H1 (cell line): Measurements from ENCODE around the gene PLEKHA1. TPM values are rescaled to one million over a fixed set of nuclear protein-coding genes. Genes with fewer than 3 reads are reported as not detected.
A peak's percentile ranks its signal among the peaks of the same experiment; 100 is the strongest.

Source experiments
- CTCF ChIA-PET: fragments of 300-600 bp; sonication (Branson Sonifier 250); formaldehyde crosslinking; loops from one replicate; lab custom pipeline; 2021; ENCODE audit not compliant: partially characterized antibody; lab: Charles Lee
- POLR2A ChIA-PET: fragments of 300-600 bp; sonication (Branson Sonifier 250); formaldehyde crosslinking; loops from one replicate; lab custom pipeline; 2021; ENCODE audit warnings: inconsistent platforms; ENCODE audit not compliant: partially characterized antibody; lab: Charles Lee
- DNase-seq, 2 experiments: peaks; one replicate each; pipeline versions ENCODE4 v3.0.0 to v3.0.0-alpha.2; 2010 to 2022; ENCODE audit warnings: low spot score in 2 of 2, low read depth in 1 of 2, mixed read lengths in 1 of 2
- FAIRE-seq: peaks from 2 replicates; lab custom pipeline; 2011; peaks lifted over from hg19 to GRCh38; lab: Jason Lieb, UNC
- H2AFZ ChIP-seq: 2 replicates; pipeline ENCODE4 v1.8.1; 2012; ENCODE audit warnings: low read length, inconsistent platforms
- H2AK5ac ChIP-seq: 2 replicates; pipeline ENCODE4 v1.6.1; 2013; ENCODE audit warnings: low read depth, low read length
- H2BK120ac ChIP-seq: replicated peaks from 2 replicates; pipeline ENCODE3; 2013; ENCODE audit warnings: low read depth, low read length, inconsistent platforms
- H2BK12ac ChIP-seq: 2 replicates; pipeline ENCODE4 v1.6.1; 2013; ENCODE audit warnings: low read depth, low read length
- H2BK15ac ChIP-seq: 2 replicates; pipeline ENCODE4 v1.6.1; 2013; ENCODE audit warnings: low read length
- H2BK20ac ChIP-seq: 2 replicates; pipeline ENCODE4 v1.6.1; 2013; ENCODE audit warnings: low read length
- H2BK5ac ChIP-seq: 2 replicates; pipeline ENCODE4 v1.6.1; 2013; ENCODE audit warnings: low read depth, low read length
- H3K14ac ChIP-seq: 2 replicates; pipeline ENCODE4 v1.6.1; 2013; ENCODE audit warnings: inconsistent platforms; ENCODE audit not compliant: insufficient read length
- H3K18ac ChIP-seq: 2 replicates; pipeline ENCODE4 v1.6.1; 2013; ENCODE audit warnings: low read length; ENCODE audit errors: extremely low read depth
- H3K23ac ChIP-seq: 2 replicates; pipeline ENCODE4 v1.6.1; 2013; ENCODE audit warnings: inconsistent platforms; ENCODE audit not compliant: insufficient read length
- H3K23me2 ChIP-seq: 2 replicates; pipeline ENCODE4 v1.6.1; 2013; ENCODE audit warnings: low read depth, low read length
- H3K27ac ChIP-seq: 2 replicates; pipeline ENCODE4 v1.6.1; 2011; ENCODE audit warnings: low read depth, low read length, inconsistent platforms
- H3K27me3 ChIP-seq, 4 experiments: replicated peaks in 1 of 4; 1 replicate in 1 of 4; 2 replicates in 3 of 4; pipeline versions ENCODE4 v1.6.1 to v1.8.1; 2011 to 2013; ENCODE audit warnings: low read length in 3 of 4, mild to moderate bottlenecking in 3 of 4, inconsistent platforms in 2 of 4, mixed read lengths in 2 of 4, moderate library complexity in 1 of 4; ENCODE audit not compliant: control insufficient read depth in 3 of 4, insufficient read depth in 3 of 4; ENCODE audit errors: extremely low read depth in 1 of 4
- H3K36me3 ChIP-seq, 4 experiments: 2 replicates each; pipeline versions ENCODE4 v1.6.1 to v1.8.1; 2011 to 2013; ENCODE audit warnings: mild to moderate bottlenecking in 4 of 4, low read length in 3 of 4, moderate library complexity in 2 of 4, control low read depth in 1 of 4, inconsistent platforms in 1 of 4; ENCODE audit not compliant: insufficient read depth in 4 of 4, control insufficient read depth in 2 of 4
- H3K4ac ChIP-seq: replicated peaks from 2 replicates; pipeline ENCODE3; 2013; ENCODE audit warnings: low read length, low read depth, mixed read lengths, inconsistent platforms; ENCODE audit not compliant: insufficient read length
- H3K4me1 ChIP-seq, 4 experiments: replicated peaks in 1 of 4; 1 replicate in 1 of 4; 2 replicates in 3 of 4; pipeline versions ENCODE4 v1.6.1 to v1.8.1; 2011 to 2013; ENCODE audit warnings: low read length in 3 of 4, inconsistent platforms in 2 of 4, mixed read lengths in 1 of 4; ENCODE audit not compliant: insufficient read depth in 4 of 4, control insufficient read depth in 3 of 4
- H3K4me2 ChIP-seq, 2 experiments: 2 replicates each; pipeline versions ENCODE4 v1.6.1 to v1.8.1; 2011 to 2013; ENCODE audit warnings: low read depth in 2 of 2, low read length in 2 of 2, control low read depth in 1 of 2, inconsistent platforms in 1 of 2, mild to moderate bottlenecking in 1 of 2; ENCODE audit not compliant: insufficient read depth in 1 of 2
- H3K4me3 ChIP-seq, 4 experiments: fragments of 200-600, 300-600 bp in 1 of 4; sonication (generic), shearing (Covaris generic), sonication (Bioruptor Twin) in 1 of 4; 2 replicates each; pipeline versions ENCODE4 v1.5.1 to v1.8.1; 2011 to 2016; ENCODE audit warnings: low read length in 4 of 4, low read depth in 3 of 4, control low read depth in 2 of 4, inconsistent platforms in 2 of 4, mild to moderate bottlenecking in 2 of 4, mixed read lengths in 1 of 4, moderate library complexity in 1 of 4; ENCODE audit not compliant: insufficient read depth in 2 of 4; ENCODE audit errors: extremely low read depth in 1 of 4
- H3K56ac ChIP-seq: replicated peaks from 2 replicates; pipeline ENCODE3; 2013; ENCODE audit warnings: low read depth, mild to moderate bottlenecking, mixed read lengths, low read length, inconsistent platforms; ENCODE audit not compliant: insufficient read length
- H3K79me1 ChIP-seq: 2 replicates; pipeline ENCODE4 v1.6.1; 2013; ENCODE audit warnings: low read depth, low read length, control low read depth
- H3K79me2 ChIP-seq, 2 experiments: 2 replicates each; pipeline versions ENCODE4 v1.6.1 to v1.8.1; 2012 to 2013; ENCODE audit warnings: low read length in 2 of 2, mild to moderate bottlenecking in 2 of 2, inconsistent platforms in 1 of 2; ENCODE audit not compliant: insufficient read depth in 2 of 2, control insufficient read depth in 1 of 2
- H3K9ac ChIP-seq, 4 experiments: replicated peaks in 1 of 4; 1 replicate in 1 of 4; 2 replicates in 3 of 4; pipeline versions ENCODE4 v1.6.1 to v1.8.1; 2011 to 2013; ENCODE audit warnings: low read depth in 3 of 4, low read length in 3 of 4, control low read depth in 2 of 4, mild to moderate bottlenecking in 2 of 4, moderate library complexity in 2 of 4, inconsistent platforms in 1 of 4; ENCODE audit errors: extremely low read depth in 1 of 4
- H3K9me3 ChIP-seq, 2 experiments: 2 replicates each; pipeline versions ENCODE4 v1.6.1 to v1.8.1; 2012 to 2013; ENCODE audit warnings: mild to moderate bottlenecking in 2 of 2, moderate library complexity in 2 of 2, control low read depth in 1 of 2, inconsistent platforms in 1 of 2, low read depth in 1 of 2, low read length in 1 of 2, mixed read lengths in 1 of 2; ENCODE audit not compliant: insufficient read depth in 2 of 2
- H4K20me1 ChIP-seq, 2 experiments: replicated peaks in 1 of 2; 2 replicates each; pipeline versions ENCODE3 to v1.8.1; 2011 to 2013; ENCODE audit warnings: inconsistent platforms in 2 of 2, low read length in 2 of 2, mild to moderate bottlenecking in 1 of 2; ENCODE audit not compliant: insufficient read depth in 2 of 2, control insufficient read depth in 1 of 2
- H4K5ac ChIP-seq: 2 replicates; pipeline ENCODE4 v1.6.1; 2013; ENCODE audit warnings: low read length, low read depth, mixed read lengths, inconsistent platforms; ENCODE audit not compliant: insufficient read length
- H4K8ac ChIP-seq: 2 replicates; pipeline ENCODE4 v1.8.0; 2013; ENCODE audit warnings: mild to moderate bottlenecking, moderate library complexity, low read length, inconsistent platforms; ENCODE audit not compliant: insufficient read depth; ENCODE audit errors: extremely low read depth
- H4K91ac ChIP-seq: replicated peaks from 2 replicates; pipeline ENCODE3; 2013; ENCODE audit warnings: low read length, mixed read lengths, inconsistent platforms; ENCODE audit not compliant: insufficient read length
- BRCA1 ChIP-seq: IDR thresholded peaks from 2 replicates; pipeline ENCODE4 v1.6.1; 2012; ENCODE audit warnings: low read depth, low read length, improper control_type of control experiment
- SP1 ChIP-seq: IDR thresholded peaks from 2 replicates; pipeline ENCODE4 v1.6.1; 2011; ENCODE audit warnings: low read depth, low read length
- YY1 ChIP-seq: IDR thresholded peaks from 2 replicates; pipeline ENCODE4 v1.6.1; 2011; ENCODE audit warnings: low read depth, mild to moderate bottlenecking, low read length
- WGBS, 2 experiments: shearing (Covaris generic) in 1 of 2; methylation state at CpG; one replicate each; pipeline versions ENCODE4 v1.1.6 to v1.1.7; 2013 to 2015; ENCODE audit warnings: low lambda C conversion rate in 2 of 2, mixed read lengths in 2 of 2, inconsistent platforms in 1 of 2, low coverage in 1 of 2, missing lambda C conversion rate in 1 of 2; ENCODE audit not compliant: insufficient replicate concordance in 2 of 2, insufficient coverage in 1 of 2, insufficient read length in 1 of 2; ENCODE audit errors: extremely low coverage in 1 of 2, missing lambda C conversion rate in 1 of 2; 5-methylcytosine and 5-hydroxymethylcytosine counted together
- polyA plus RNA-seq, 7 experiments: library from polyadenylated mRNA; depleted of rRNA in 3 of 7; stranded (reverse) in 5 of 7; unstranded in 2 of 7; fragments of >200 nt in 5 of 7; fragments of 200-250 nt in 2 of 7; gene quantifications; 1 replicate in 5 of 7; 2 replicates in 1 of 7; 4 replicates in 1 of 7; pipeline versions ENCODE4 v1.2.1 to v1.2.3, GENCODE V29; 2011 to 2013; ENCODE audit warnings: missing spikeins in 2 of 7, mixed read lengths in 2 of 7
- total RNA-seq: library from RNA; stranded (reverse); fragmentation: NEBNext Ultra II Directional; extraction: Animal tissue kit (Norgen Biotek cat#: 25700); gene quantifications from 2 replicates; pipeline ENCODE4 v1.2.1, GENCODE V29; 2021

The PLEKHA1 gene
- total and polyA plus RNA-seq, 2 of the 8 experiments (the other 6 are each of a cell fraction or from before 2014, with no cell fraction given) = 15.6 to 39.7 TPM

- TF ChIP-seq BRCA1 (no peak), SP1 (no peak), YY1 (no peak)
- TF ChIP-seq, all 59 proteins: peak for 0
- H3K36me3 ChIP-seq = peaks cover 0 to 34% (median 4%) of the 10 kb centered on the region in 4 experiments; a peak in 5 of 8 replicates
- no peaks in the 10 kb centered on the region for H3K9me3 ChIP-seq
- WGBS, 2 experiments = 90% methylated on average over 1 of the region's 1 CpG; no CpG with 5 or more reads in 1 of the 2 experiments
- 0 out of 7 replicates have a peak, but pooled peaks cover 0 to 3% (median 0%) of the 10 kb centered on the region in 4 experiments for H3K4me1 ChIP-seq
- no peaks in the 10 kb centered on the region for H3K79me2 ChIP-seq
- H2BK20ac ChIP-seq = no peak overlapping the region
- no peak overlapping the region for H3K18ac ChIP-seq
- H3K9ac ChIP-seq = no peak overlapping the region
- DNase-seq = no peak
- no peak overlapping the region for H2AFZ ChIP-seq
- H3K4me3 ChIP-seq = no peak overlapping the region
- H4K91ac ChIP-seq = no peak overlapping the region
- peak; percentile 24 for FAIRE-seq
- no peak overlapping the region for H2AK5ac ChIP-seq
- H3K4me2 ChIP-seq = no peak overlapping the region
- no peak overlapping the region for H2BK15ac ChIP-seq
- no peak overlapping the region for H3K27ac ChIP-seq
- H3K56ac ChIP-seq = no peak overlapping the region
- no peaks in the 10 kb centered on the region for H3K23me2 ChIP-seq
- H3K14ac ChIP-seq = no peak overlapping the region
- H3K4ac ChIP-seq = no peak overlapping the region
- no peak overlapping the region for H2BK12ac ChIP-seq
- H4K8ac ChIP-seq = no peak overlapping the region
- CTCF ChIA-PET = interaction anchor here (0.9 to 1.8 kb wide), 4 partner anchors 16 to 139 kb away, joined by 3 to 7 read pairs (median 4); no protein-coding TSS in a partner anchor
- no peaks in the 10 kb centered on the region; the same call in 1 of the 2 replicates for H3K79me1 ChIP-seq
- no peaks in the 10 kb centered on the region for H4K20me1 ChIP-seq
- H4K5ac ChIP-seq = no peak overlapping the region
- no peak overlapping the region for H2BK120ac ChIP-seq
- no peak overlapping the region for H3K23ac ChIP-seq
- no peaks in the 10 kb centered on the region for H3K27me3 ChIP-seq
- POLR2A ChIA-PET = no interaction called here
- no peak overlapping the region for H2BK5ac ChIP-seq
Observed at GRCh38 chr10:122419016-122419415, 44.5 kb downstream of the PLEKHA1 start.
